Measurements from ENCODE around the gene ATP8A2. TPM values are rescaled to one million over a fixed set of nuclear protein-coding genes. Genes with fewer than 3 reads are reported as not detected.

ATP8A2 gene
- total RNA-seq, 1 experiment from 2014 or later, result 0.20 TPM

DNA sequence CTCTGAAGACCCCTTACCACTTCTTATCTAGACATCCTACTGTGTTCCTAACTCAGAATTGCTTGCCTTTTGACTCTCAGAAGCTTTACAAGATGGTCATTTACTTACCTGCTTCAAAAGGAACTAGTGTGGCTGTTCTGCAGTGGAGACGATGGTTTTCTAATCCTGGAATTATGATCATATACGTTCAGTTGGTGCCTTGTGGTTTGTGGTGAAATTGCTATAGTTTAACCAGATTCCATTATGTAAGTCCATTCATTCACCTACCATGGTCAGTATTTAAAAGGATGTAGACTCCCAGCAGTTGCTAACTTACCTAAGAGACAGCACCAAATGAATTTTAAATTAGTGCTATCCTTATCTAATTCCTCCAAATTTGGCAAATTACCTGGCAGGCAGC is 469.2 kb downstream of the ATP8A2 start:
- DNase-seq (ENCODE audit: extremely low read depth, low read depth), result no peak

- DNase-seq (ENCODE audit: extremely low read depth, low read depth), result no peak
These were observed 471.9 kb downstream of the ATP8A2 start for GRCh38 chr13:25843692-25844091.

DNA sequence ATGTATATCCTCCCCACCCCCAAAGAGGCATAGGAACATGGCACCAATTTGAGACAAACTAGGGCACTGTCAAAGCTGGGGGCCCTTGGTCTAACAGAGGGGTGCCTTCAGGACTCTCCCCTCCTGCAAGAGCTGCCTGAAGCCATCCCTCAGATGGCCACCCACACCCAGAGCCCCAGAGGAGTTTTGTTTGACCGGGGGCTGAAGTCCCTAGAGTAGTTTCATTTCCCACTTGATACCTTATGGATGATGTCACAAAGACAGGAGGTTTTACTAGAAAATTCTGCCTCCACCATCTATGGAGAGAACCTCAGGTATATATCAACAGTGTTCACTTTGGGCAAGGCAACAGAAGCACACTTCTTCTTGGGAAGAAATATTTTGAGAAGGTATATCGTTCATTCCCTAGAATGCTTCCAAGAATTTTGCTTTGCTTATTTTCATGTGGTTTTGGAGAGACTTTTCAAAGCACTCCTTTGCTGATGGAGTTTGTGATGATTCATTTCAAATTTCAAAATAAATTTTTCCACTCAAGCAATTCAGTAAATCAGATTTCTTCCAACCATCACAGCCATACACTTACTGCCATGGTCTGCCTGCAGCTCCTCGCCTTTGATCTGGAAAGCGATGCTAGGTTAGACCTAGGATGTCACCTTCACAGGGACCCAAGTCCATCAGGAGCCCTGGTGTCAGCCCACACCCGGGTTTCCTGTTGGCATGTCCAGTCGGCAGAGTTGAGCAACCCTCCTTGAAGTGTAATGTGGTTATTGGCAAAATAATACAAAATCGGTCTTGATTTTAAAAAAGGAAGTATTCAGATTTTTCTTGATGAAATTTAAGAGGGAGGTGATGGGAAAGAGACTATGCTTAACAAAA is 473.0 kb downstream of the ATP8A2 start:
- no peak for DNase-seq (ENCODE audit: extremely low read depth, low read depth)

DNA sequence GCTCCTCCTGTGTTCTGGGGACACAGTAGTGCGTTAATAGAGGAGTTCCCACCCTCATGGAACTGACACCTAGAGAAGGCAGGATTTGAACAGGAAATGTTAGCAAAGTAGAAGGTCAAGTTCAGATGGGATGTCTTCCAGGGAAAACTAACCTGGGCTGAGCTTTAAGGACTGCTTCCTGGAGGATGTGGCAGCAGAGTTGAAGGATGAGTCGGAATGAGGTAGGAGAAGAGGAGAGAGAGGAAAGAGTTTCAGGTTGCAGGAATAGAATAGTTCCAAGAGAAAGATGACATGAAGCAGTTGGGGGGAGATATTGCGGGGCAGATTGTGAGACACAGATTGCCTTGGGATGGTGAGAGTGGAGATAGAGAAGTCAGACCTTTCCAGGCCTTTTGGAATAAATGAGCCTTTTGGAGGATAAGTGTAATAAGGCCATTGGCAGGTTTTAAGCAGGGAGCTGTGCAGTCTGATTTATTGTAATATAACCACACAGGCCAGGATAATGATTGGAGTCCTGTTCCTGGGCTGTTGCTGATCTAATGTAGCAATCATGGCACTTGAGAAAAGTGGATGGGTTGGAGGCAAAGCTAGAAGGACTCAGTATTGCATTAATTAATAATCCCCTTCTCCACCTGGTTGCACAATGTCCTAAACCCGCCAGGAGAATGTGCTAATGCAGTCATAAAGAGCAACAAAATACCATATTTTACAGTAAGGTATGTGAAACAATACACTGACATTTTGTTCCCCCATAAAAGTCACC is 474.6 kb downstream of the ATP8A2 start:
- DNase-seq (ENCODE audit: extremely low read depth, low read depth), result no peak

GRCh38 chr13:25847145-25847544 is 475.4 kb downstream of the ATP8A2 start:
- no peak for DNase-seq (ENCODE audit: extremely low read depth, low read depth)

DNA sequence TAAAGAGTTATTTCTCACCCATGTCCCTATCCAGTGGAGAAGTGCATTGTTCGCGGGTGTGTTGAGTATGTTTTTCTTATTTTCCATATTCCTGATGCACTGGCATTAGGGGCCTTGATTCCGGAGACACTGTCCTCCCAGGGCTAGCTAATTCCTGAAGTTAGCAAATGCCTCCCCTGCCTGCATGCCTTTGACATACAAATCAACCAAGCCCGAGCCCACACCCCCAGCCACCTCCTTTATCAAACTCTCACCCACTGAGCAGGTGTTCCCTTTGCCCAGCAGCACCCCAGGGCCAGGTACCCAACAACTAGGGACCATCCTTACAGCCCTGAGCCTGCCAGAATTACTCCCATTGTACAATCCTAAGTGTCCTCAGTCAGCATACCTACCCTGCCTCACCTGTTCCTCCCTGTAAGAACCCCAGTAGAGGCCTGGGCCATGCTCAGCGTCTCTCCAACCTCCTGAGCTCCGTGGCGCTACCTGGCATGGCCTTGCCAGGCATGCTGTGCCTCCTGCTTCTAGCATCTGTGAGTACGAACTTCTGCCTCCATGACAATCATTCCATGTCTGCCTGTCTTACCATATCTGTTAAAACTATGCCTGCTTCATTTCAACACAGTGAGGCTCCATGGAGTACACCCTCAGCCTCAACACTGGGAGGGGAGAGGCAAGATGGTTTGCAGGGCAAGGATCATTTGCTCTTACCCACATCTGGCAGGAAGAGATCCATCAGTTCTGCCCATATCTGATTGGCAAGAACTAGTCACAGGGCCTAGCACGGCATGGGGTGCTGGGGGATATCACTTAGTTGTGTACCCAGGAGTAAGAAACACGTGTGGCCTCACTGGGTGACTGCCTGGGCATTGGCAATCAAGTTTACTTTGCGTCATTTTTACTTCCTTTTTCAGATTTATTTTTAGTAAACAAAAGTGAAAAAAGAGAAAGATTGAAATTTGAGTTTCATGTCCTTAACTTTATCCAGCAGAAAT is 476.2 kb downstream of the ATP8A2 start:
- no peak for DNase-seq (ENCODE audit: extremely low read depth, low read depth)

DNA sequence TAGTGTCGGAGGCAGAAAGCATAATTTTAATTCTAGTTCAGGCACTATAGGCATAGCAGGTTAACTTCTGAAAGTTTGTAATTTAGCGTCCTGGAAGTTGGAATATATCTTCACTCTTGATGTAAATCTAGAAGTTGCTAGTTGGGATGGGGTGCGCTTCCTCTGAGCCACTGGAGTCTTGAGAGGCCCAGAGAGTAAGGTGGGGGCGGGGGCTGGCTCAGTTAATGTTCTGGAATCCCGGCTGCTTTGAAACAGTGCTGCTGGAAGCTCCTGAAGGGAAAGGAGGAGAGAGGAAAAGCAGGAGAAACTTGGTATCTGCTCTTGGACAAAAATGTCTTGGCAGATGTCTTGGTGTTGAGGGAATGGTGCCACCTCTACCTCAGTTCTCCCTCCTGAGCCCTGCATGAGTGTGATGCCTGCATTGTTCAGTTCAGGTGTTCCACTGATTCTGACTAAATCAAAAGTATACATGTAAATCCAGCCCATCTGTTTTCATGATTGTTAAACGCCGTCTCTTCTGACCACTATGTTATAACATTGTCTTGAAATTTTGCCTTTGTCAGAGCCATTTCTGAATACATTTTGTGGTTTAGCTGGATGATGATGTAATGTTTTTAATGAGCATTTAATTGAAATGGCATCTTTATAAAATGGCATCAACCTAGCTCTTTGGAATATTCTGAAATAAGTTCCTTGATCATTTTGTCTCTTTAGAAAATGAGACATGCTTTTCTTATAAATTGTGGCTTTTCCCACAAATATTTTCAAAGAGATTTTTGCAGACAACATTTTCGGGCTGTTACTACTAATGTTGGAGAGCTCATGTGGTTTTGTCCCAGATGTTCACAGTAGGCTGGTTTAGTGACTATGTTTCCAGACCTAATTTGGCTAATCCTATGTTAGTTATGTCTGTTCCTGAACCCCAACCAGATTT is 477.3 kb downstream of the ATP8A2 start:
- DNase-seq (ENCODE audit: extremely low read depth, low read depth), result no peak

- no peak for DNase-seq (ENCODE audit: extremely low read depth, low read depth)
These were observed 486.1 kb downstream of the ATP8A2 start for GRCh38 chr13:25857830-25858229.

GRCh38 chr13:25859528-25859927 is 487.8 kb downstream of the ATP8A2 start:
- no peak for DNase-seq (ENCODE audit: extremely low read depth, low read depth)

GRCh38 chr13:25860265-25860664 is 488.5 kb downstream of the ATP8A2 start:
- no peak for DNase-seq (ENCODE audit: extremely low read depth, low read depth)

- no peak for DNase-seq (ENCODE audit: extremely low read depth, low read depth)
These were observed 489.1 kb downstream of the ATP8A2 start for GRCh38 chr13:25860862-25861261.

DNA sequence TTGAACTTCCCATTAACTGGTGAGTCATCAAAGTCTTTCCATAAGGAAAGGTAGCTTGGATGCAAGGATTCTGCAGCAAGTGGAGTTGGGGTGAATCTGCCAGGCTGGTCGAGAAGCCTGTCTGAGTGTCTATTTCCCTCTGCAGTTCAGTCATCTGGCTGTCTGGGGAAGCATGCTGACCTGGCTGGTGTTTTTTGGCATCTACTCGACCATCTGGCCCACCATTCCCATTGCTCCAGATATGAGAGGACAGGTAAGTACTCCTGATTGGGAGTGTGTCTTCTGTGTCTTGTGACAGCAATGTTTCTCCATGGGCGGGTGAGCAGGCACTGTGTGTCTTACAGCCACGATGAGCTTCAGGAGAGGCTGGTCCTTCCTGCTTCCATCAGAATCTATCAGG is 490.4 kb downstream of the ATP8A2 start:
- no peak for DNase-seq (ENCODE audit: extremely low read depth, low read depth)

- DNase-seq (ENCODE audit: extremely low read depth, low read depth), result no peak
These were observed 492.3 kb downstream of the ATP8A2 start for GRCh38 chr13:25864116-25864515.

DNA sequence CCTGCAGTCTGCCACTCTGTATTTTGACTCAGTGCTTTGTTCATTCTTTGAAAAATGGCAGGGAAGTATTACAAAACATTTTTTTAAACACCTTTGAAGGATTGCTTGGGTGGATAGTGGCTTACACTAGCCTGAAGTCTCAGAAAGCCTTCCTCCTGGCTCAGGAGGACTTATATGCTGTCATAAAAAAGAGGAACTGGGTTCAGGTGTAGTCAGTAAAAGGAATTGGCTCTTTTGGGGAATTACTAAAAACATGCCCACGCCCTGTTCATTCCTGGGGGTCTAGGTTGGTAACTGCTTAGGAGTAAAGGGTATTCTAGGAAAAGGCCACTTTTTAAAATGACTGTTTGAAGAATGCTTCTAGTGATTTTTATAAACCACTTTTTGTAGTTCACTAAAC is 493.2 kb downstream of the ATP8A2 start:
- no peak for DNase-seq (ENCODE audit: extremely low read depth, low read depth)

GRCh38 chr13:25865391-25865790 is 493.6 kb downstream of the ATP8A2 start:
- no peak for DNase-seq (ENCODE audit: extremely low read depth, low read depth)

DNA sequence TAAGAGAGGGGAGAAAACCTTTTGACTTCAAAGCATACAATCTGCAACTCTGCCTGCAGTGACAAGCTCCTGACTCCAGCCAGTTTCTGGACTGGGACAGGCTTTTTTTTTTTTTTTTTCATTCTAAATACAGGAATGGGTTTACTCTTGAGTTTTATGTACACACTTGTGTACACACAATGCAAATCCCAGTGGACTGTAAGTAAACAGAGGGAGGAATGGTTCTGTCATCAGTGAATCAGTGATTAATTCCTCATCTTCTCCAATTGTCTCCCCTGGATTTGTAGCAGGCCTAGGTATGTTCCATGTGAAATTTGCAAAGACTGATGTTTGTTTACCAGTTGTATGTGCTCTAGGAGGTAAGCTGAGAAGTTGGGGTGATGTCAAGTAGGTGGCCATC is 495.3 kb downstream of the ATP8A2 start:
- DNase-seq (ENCODE audit: extremely low read depth, low read depth), result no peak

- no peak for DNase-seq (ENCODE audit: extremely low read depth, low read depth)
These were observed 496.7 kb downstream of the ATP8A2 start for GRCh38 chr13:25868490-25868889.

GRCh38 chr13:25869941-25870340 is 498.2 kb downstream of the ATP8A2 start:
- no peak for DNase-seq (ENCODE audit: extremely low read depth, low read depth)

- no peak for DNase-seq (ENCODE audit: extremely low read depth, low read depth)
These were observed 499.8 kb downstream of the ATP8A2 start for GRCh38 chr13:25871389-25872125.

All from NCI-H460 (cell line).